ENCODE results near the gene DNAJB5.

Gene DNAJB5

DNA sequence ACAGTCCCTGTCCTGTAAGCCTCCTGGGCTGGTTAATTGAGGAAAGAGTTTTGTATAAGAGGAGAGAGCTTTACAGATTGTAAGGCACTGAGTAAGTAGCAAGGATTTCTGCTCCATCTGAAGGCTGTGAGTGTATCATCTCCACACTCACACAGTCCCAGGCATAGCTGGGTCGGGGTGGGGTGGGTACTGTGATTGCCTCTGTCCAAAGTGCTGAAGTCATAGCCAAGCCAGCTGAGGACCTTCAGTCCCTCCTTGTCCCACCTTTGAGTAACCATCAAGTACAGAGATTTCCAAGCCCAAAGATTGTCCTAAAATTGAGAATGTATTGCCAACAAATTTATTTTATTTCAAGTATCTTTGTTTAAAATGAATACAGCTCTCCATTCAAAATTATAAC, 5.5 kb upstream of the DNAJB5 start:
- no peak for DNase-seq (ENCODE audit: low spot score)

DNA sequence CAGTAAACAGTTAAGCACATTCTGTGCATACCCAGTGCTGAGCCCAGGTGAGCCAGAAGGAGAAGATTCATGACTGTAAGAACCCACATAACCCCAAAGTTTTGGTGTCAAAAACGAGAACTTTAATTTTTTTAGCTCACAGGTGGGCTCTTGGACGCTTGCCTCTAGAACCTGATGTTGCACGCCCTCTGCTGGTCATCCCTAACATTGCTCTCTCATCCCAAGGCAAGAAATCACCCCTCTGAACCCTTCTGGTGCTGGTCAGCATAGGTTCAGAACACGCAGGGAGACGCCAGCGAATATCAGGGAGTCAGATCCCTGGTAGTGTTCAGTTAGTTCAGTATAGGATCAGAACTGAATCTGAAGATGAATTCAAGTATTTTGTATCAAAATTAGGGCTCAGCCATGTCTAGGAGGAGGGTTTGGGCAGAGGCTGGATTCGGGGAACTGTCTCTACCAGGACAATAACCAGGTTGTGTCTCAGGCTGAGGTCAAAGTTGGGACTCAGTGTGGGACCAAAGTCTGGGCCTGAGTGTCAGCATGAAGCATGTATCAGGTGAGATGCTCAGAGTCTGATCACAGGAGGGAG, 4.1 kb upstream of the DNAJB5 start:
- no peak for DNase-seq (ENCODE audit: low spot score)

GRCh38 chr9:34986540-34987047, 3.0 kb upstream of the DNAJB5 start:
- no peak for DNase-seq (ENCODE audit: low spot score)

GRCh38 chr9:34987160-34987901, 2.2 kb upstream of the DNAJB5 start:
- DNase-seq (ENCODE audit: low spot score): no peak

DNA sequence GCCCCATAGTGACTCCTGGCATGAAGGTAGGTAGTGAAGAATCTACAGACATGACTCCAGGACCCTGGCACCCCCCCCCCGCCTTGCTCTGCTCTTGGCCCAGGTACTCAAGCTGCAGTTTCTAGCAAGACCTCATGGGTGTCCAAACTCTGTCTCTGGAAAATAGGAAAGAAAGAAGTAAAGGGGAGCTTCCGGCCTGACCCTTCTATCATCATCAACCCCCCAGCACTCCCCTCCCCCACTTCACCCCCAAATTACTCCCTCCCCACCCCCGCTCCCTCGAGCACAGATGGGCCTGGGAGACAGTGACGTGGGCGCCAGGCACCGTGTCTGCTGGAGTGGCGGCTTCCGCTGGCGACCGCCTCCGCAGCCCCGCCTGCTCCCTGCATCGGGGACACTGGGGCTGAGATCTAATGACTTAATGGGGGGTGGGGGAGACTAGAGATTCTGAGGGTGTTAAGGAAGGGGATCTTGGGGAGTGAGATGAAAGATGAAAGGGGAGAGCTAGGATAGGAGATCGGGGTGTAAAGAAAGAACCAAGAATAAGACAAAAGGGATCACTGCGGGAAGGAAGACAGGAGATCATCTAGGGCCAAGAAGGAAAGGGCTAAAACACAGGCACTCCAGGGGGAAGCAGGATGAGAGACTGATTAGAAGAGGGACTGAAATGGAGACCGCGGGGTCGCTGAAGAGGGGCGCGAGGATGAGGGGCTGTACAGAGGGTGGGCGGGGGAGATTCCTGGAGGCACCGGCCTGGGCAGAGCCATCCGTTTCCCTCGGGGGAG, 1.1 kb upstream of the DNAJB5 start:
- peak; percentile 72 for DNase-seq (ENCODE audit: low spot score)

DNA sequence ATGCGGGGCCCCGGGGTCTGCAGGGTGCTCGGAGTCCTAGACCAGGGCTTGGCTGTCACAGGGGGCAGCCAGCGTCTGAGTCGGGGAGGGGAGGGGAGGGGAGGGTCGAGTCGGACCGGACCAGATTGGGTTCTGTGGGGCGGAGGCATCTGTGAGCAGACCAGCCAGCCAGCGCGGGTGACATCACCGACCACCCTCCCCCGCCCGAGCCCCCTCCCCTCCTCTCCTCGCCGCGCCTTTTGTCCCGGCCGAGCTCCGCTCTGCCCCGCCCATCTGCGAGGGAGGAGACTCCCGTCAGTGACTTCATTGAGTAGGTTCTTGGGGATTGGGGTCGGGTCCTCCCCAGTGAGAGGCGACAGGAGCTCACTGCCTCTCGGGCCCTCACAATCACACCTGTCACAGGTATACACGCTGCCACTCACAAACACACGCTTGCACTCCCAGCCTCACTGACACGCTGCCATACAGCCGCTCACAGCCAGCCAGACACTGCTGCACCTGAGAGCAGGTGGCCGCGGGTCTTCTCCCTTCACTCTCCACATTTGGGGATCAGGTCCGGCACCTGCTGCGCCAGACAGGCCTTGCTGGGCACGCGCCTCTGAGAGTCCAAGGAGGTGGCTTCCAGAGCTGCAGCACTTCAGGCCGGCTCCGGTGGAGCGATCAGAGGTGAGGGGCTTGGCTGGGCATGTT, 546 bp downstream of the DNAJB5 start:
- DNase-seq (ENCODE audit: low spot score): no peak

- DNase-seq (ENCODE audit: low spot score): no peak
Observed at GRCh38 chr9:34990908-34991606, 1.5 kb downstream of the DNAJB5 start.

DNA sequence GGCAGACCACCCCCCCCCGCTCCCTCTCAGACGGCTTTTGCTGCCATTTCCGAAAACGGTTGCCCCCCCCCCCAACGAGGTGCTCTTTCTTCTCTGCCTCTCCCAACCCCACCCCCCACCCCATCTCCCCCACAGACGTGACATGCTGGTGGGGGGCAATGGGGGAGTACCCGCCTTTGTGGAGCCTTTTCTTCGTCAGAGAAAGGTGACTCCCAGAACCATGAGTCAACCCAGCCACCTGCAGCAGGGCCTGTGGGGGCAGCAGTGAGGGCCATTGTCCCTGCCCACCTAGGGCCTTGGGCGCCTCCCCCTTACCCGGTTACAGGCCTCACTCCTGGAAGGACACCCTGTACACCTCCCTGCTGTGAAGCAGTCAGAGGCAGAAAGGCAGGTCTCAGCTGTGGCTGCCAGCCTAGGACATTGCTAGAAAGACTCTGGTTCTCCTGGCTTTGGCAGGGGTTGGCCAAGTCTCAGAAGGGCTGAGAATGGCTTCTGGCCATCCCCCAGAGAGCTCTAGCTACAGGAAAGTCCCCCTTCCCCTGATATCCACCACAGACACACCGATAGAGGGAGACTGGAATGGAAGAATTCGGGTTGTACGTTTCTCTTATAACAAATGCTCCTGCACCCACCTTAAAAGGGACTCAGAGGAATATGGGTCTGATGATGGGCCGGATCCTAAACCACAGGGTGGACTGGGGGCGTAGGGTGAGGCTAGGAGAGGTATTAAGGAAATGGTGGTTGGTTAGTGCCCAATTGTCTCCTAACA, 2.2 kb downstream of the DNAJB5 start:
- no peak for DNase-seq (ENCODE audit: low spot score)

DNA sequence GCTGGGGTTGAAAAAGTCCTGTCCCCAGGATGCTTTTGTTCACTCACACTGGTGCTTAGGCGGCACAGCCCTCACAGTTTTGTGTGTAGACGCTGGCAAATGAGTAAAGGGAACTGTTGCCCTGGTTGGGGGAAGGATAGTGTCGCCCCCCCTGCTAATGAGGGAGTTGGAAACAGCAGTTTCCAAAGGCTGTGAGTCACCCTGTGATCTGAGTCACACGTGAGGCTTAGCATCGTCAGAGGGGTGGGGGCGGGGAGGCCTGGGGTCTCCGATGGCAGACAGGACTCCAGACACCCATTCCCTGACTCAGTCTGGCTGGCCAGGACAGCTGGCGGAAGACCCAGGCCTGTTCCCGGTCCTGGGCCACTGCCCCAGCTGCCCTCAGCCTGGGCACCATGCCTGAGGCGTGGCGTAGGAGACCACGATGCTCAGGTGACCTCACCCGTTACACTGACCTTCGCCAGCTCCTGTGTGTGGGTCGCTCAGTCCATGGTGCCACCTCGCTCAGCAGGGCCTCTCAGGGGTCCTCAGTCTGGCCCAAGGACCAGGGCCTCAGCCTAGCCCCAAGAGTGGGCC, 2.9 kb downstream of the DNAJB5 start:
- DNase-seq (ENCODE audit: low spot score): no peak

DNA sequence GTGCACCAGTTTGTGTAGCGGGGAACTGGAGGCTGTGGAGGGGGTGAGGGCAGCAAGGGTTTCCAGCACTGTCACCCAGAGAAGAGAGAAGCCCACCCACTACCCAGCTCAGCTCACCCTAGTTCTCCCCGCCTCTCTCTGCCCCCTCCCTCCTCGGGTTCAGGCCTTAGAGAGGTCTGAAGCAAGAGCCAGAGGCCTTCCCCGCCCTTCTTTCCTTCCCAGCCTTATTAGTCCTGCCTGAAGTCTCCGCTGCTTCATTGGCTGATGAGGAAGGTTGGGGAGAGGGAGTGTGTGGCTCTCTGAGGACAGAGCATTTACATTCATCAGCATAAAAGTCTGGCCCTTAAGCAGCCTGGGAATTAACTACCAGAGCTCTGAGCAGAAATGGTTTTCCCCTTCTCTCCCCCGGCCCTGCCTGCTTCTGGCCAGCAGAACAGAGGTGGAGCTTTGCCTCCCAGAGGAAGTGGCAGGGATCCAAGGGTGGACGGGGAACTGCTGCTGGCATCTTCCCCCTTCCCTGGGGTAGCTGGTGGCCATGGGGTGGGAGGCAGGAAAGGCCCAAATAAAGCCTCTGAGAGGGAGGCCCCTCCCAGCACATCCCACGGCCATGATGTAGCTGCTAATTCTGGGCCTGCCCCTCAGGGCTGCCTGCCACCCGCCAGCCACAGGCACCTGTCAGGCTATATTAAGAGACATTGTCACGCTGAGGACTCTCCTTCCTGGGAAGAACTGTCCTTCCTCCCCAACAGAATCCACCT, 4.1 kb downstream of the DNAJB5 start:
- no peak for DNase-seq (ENCODE audit: low spot score)

- no peak for DNase-seq (ENCODE audit: low spot score)
Observed at GRCh38 chr9:34994260-34994899, 4.8 kb downstream of the DNAJB5 start.

DNA sequence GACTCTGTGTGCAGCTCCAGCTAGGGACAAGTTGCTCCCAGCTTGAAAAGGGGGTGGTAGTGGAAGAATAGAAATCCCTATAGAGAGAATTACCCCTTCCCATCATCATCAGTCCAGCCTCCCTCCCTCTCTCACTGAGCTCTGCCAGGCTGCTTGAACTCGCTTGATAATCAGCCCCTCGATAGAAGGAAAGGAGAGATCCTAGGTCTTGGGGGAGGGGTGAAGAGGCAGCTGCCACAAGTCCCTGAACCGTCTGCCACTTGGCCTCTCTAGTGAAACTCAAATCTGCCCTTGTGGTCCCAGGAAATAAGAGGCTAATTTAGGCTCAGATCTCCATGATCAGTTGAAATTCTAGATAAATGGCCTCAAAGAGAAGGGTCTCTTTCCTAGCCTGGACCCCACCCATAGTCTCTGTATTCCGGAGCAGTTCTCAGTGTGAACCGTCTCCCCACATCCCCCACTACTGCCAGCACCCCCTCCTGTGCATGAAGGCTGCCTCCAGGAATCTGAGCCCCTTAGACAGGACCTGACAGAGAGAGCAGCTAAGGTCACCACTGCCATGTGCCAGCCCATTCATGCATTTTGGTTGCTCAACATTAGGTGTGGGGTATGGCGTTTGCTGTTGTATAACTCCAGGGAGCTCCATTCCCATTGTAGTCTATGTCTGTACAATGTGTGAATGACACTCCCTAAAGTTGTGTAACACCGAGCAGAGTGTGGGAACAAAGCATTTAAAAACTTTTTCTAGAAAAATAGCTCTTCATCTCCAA, 5.5 kb downstream of the DNAJB5 start:
- no peak for DNase-seq (ENCODE audit: low spot score)

DNA sequence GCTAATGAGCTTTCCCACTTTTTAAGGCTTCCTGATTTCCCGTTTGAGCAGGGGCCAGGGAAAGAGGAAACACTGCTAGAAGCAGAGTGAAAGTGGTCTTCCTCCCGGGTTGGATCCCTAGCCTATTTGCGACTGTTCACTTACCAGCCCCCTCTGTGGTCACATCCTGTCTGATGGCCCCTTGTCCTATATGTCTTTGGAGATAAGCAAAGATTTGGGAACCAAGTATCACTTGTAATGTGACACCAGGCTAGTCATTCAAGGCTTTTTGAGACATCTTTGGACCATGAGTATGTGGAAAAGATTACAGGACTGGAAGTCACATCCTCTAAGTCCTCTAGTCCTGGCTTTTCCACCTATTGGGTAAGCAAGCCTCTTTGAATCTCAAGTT, 6.1 kb downstream of the DNAJB5 start:
- no peak for DNase-seq (ENCODE audit: low spot score)

- DNase-seq (ENCODE audit: low spot score): no peak
Observed at GRCh38 chr9:34996181-34996904, 6.8 kb downstream of the DNAJB5 start.

GRCh38 chr9:34996905-34997279, 7.3 kb downstream of the DNAJB5 start:
- no peak for DNase-seq (ENCODE audit: low spot score)

DNA sequence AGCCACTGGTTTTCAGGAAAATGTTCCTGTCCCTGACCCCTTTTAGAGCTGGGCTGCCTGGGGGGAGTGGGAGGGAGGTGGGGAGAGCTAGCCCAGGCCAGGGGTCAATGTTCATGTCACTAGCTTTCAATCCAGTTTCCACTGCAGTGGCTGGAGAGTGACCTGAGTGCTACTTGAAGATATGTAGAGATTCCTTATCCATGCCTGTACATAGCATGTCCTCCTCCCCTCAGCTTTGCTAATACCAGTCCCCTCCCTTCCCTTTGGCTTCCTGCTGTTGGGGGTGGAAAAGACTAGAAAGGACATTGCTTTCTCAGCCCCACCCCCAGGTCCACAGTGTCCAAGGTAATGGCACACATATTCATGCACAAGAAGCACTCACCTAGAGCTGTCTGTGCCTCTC, 7.8 kb downstream of the DNAJB5 start:
- DNase-seq (ENCODE audit: low spot score): no peak

DNA sequence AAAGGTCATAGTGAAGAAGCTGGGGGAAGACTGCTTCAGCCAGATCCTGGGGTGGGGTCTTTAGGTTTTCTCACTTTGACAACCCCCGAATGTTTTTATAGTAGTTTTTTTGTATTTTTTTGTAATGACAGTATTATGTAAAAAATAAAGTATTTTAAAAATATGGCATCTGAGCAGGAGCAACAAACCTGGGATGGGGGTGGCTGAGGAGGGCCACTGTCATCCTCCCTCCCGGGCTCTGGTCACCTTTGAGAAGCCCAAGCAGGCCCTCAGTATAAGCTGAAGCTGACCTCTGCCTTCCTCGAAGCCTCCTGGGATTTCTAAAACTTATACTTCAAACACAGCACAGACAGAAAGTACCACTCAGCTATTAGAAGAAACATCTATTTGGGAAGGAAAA, 8.7 kb downstream of the DNAJB5 start:
- DNase-seq (ENCODE audit: low spot score): no peak

DNA sequence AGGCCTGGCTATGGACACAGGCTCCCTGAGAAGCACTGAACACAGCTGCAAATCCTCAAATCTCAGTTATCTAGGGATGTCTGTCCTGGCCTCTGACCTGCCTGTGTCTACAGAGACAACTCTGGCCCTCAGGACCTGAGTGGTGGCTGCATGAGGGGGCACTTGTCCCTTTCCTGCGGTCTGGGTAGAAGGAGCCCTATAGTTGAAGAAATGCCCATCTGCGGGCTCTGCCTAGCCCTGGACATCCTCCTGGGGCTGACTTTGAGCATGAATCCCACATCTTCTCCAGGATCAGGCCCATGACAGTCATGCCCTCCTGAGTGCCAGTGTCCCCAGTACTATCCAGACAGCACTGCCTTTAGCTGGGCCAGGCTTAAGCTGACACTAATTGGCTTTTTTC, 10.0 kb downstream of the DNAJB5 start:
- no peak for DNase-seq (ENCODE audit: low spot score)
